IMR-90 (cell line): Measurements from ENCODE around the gene EMSY. TPM values are rescaled to one million over a fixed set of nuclear protein-coding genes. Genes with fewer than 3 reads are reported as not detected.
"Not testable (repeated sequence)": the region's sequence is repeated elsewhere in the genome, so short reads cannot be mapped to it uniquely, and the experiment has no call there.

Source experiments
- ATAC-seq: fragments of 200-7000 bp; cut with Tn5 transposase; 2 replicates; pipeline ENCODE4 v1.9.1; 2020; ENCODE audit warnings: low read depth, mild to moderate bottlenecking, moderate library complexity
- BruUV-seq: library from RNA; stranded (reverse); fragments of 400-500 nt; replicated peaks from 2 replicates; lab custom pipeline; 2021; lab: Mats Ljungman, UMichigan
- CTCF ChIA-PET: fragments of 300-600 bp; formaldehyde crosslinking; extraction: SDS; loops from one replicate; lab custom pipeline; 2021; ENCODE audit warnings: antibody characterized with exemption; lab: Yijun Ruan, JAX
- POLR2A ChIA-PET: fragments of 300-600 bp; sonication (Branson Sonifier 250); formaldehyde crosslinking; loops from one replicate; lab custom pipeline; 2022; ENCODE audit warnings: antibody characterized with exemption; ENCODE audit not compliant: unreplicated experiment; lab: Charles Lee
- DNase-seq: peaks from one replicate; pipeline ENCODE4 v3.0.0; 2013
- H2AFZ ChIP-seq: replicated peaks from 2 replicates; pipeline ENCODE3; 2013; ENCODE audit warnings: low read length, mild to moderate bottlenecking; ENCODE audit not compliant: poor library complexity
- H2AK5ac ChIP-seq: 2 replicates; pipeline ENCODE4 v1.6.1; 2013; ENCODE audit warnings: low read depth, low read length, inconsistent platforms
- H2AK9ac ChIP-seq: replicated peaks from 2 replicates; pipeline ENCODE3; 2013; ENCODE audit warnings: mild to moderate bottlenecking, low read depth, low read length, moderate library complexity; ENCODE audit not compliant: poor library complexity
- H2BK120ac ChIP-seq: 2 replicates; pipeline ENCODE4 v1.6.1; 2013; ENCODE audit warnings: low read depth, low read length, inconsistent platforms
- H2BK15ac ChIP-seq: 3 replicates; pipeline ENCODE4 v1.6.1; 2013; ENCODE audit warnings: low read depth, low read length, inconsistent platforms
- H2BK20ac ChIP-seq: 2 replicates; pipeline ENCODE4 v1.6.1; 2013; ENCODE audit warnings: low read depth, mild to moderate bottlenecking, inconsistent platforms, low read length, moderate library complexity
- H2BK5ac ChIP-seq: 2 replicates; pipeline ENCODE4 v1.6.1; 2013; ENCODE audit warnings: mild to moderate bottlenecking, low read depth, low read length, inconsistent platforms; ENCODE audit not compliant: poor library complexity, severe bottlenecking
- H3K14ac ChIP-seq: replicated peaks from 2 replicates; pipeline ENCODE4 v1.6.1; 2013; ENCODE audit warnings: low read depth, low read length, inconsistent platforms
- H3K18ac ChIP-seq: 2 replicates; pipeline ENCODE4 v1.6.1; 2013; ENCODE audit warnings: low read depth, low read length, control low read depth
- H3K23ac ChIP-seq: 2 replicates; pipeline ENCODE4 v1.6.1; 2013; ENCODE audit warnings: low read depth, low read length, inconsistent platforms
- H3K27ac ChIP-seq: 2 replicates; pipeline ENCODE4 v1.5.1; 2013; ENCODE audit warnings: mild to moderate bottlenecking, control low read depth, low read length; ENCODE audit not compliant: insufficient read depth
- H3K27me3 ChIP-seq: 2 replicates; pipeline ENCODE4 v1.6.1; 2013; ENCODE audit warnings: low read length; ENCODE audit not compliant: control insufficient read depth, insufficient read depth
- H3K36me3 ChIP-seq: 2 replicates; pipeline ENCODE4 v1.6.1; 2013; ENCODE audit warnings: low read length, mixed read lengths; ENCODE audit not compliant: control insufficient read depth, insufficient read depth
- H3K4ac ChIP-seq: 2 replicates; pipeline ENCODE4 v1.6.1; 2013; ENCODE audit warnings: low read depth, low read length, inconsistent platforms
- H3K4me1 ChIP-seq: 2 replicates; pipeline ENCODE4 v1.6.1; 2013; ENCODE audit warnings: low read length, mixed read lengths; ENCODE audit not compliant: control insufficient read depth, insufficient read depth
- H3K4me2 ChIP-seq: 2 replicates; pipeline ENCODE4 v1.6.1; 2013; ENCODE audit warnings: low read depth, mild to moderate bottlenecking, control low read depth, low read length, moderate library complexity
- H3K4me3 ChIP-seq: 2 replicates; pipeline ENCODE4 v1.5.1; 2013; ENCODE audit warnings: low read depth, mild to moderate bottlenecking, control low read depth, low read length, moderate library complexity; ENCODE audit not compliant: insufficient read depth
- H3K56ac ChIP-seq: 2 replicates; pipeline ENCODE4 v1.6.1; 2013; ENCODE audit warnings: low read length, inconsistent platforms; ENCODE audit not compliant: insufficient read depth; ENCODE audit errors: extremely low read depth
- H3K79me1 ChIP-seq, 2 experiments: 2 replicates each; pipeline ENCODE4 v1.6.1; 2013; ENCODE audit warnings: low read length in 2 of 2, inconsistent platforms in 1 of 2, low read depth in 1 of 2
- H3K9ac ChIP-seq: 2 replicates; pipeline ENCODE4 v1.6.1; 2013; ENCODE audit warnings: low read depth, low read length, control low read depth
- H3K9me1 ChIP-seq: 2 replicates; pipeline ENCODE4 v1.6.1; 2013; ENCODE audit warnings: low read length, inconsistent platforms; ENCODE audit not compliant: insufficient read depth
- H3K9me3 ChIP-seq: 2 replicates; pipeline ENCODE4 v1.6.1; 2013; ENCODE audit warnings: low read length; ENCODE audit not compliant: control insufficient read depth, insufficient read depth
- H4K20me1 ChIP-seq: 2 replicates; pipeline ENCODE4 v1.6.1; 2013; ENCODE audit warnings: low read length, inconsistent platforms; ENCODE audit not compliant: insufficient read depth
- H4K5ac ChIP-seq: 2 replicates; pipeline ENCODE4 v1.6.1; 2013; ENCODE audit warnings: mild to moderate bottlenecking, low read depth, low read length, control low read depth
- H4K8ac ChIP-seq, 2 experiments: 2 replicates each; pipeline ENCODE4 v1.6.1; 2013; ENCODE audit warnings: low read depth in 2 of 2, low read length in 2 of 2, control low read depth in 1 of 2, inconsistent platforms in 1 of 2
- H4K91ac ChIP-seq: 2 replicates; pipeline ENCODE4 v1.6.1; 2013; ENCODE audit warnings: low read depth, low read length, inconsistent platforms; ENCODE audit not compliant: insufficient read depth
- WGBS, 2 experiments: methylation state at CpG; one replicate each; pipeline versions ENCODE4 v1.1.5 to v1.1.7; 2013; ENCODE audit warnings: missing lambda C conversion rate in 2 of 2; ENCODE audit not compliant: insufficient read length in 1 of 2; ENCODE audit errors: extremely low coverage in 2 of 2; 5-methylcytosine and 5-hydroxymethylcytosine counted together
- dilution Hi-C: fragments of 300-500 bp; cut with HindIII; formaldehyde crosslinking; loops from one replicate; pipeline ENCODE4 v1.14.3; 2018; ENCODE audit warnings: low sequenced_read_pairs; ENCODE audit not compliant: unreplicated experiment
- in situ Hi-C: fragments of 300-500 bp; cut with MboI; formaldehyde crosslinking; loops from 3 replicates; pipeline ENCODE4 v1.14.3; 2019; ENCODE audit warnings: low sequenced_read_pairs, inconsistent platforms, mixed read lengths
- intact Hi-C: fragments of 100-400 bp; cut with micrococcal nuclease; formaldehyde crosslinking; loops from 2 replicates; pipeline ENCODE4 v1.10.0; 2022
- polyA plus RNA-seq, 3 experiments: library from polyadenylated mRNA; depleted of rRNA; stranded (reverse); fragments of >200 nt; gene quantifications; 2 replicates each; pipeline ENCODE4 v1.2.3, GENCODE V29; 2012; ENCODE audit warnings: low replicate concordance in 1 of 3
- total RNA-seq: library from RNA; depleted of rRNA; stranded (reverse); fragments of >200 nt; gene quantifications from 2 replicates; pipeline ENCODE4 v1.2.3, GENCODE V29; 2012

Gene EMSY
- total and polyA plus RNA-seq, 2 of the 4 experiments (the other 2 are of a cell fraction) = 14.1 to 22.0 TPM

DNA sequence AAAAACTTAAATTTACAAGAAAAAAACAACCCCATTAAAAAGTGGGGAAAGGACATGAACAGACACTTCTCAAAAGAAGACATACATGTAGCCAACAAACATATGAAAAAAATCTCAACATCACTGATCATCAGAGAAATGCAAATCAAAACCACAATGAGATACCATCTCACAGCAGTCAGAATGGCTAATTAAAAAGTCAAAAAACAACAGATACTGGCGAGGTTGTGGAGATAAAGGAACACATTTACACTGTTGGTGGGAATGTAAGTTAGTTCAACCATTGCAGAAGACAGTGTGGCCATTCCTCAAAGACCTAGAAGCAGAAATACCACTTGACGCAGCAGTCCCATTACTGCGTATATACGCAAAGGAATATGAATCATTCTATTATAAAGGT, 150.3 kb downstream of the EMSY start:
- H3K56ac ChIP-seq, H3K9me3 ChIP-seq, H3K36me3 ChIP-seq, POLR2A ChIA-PET, H3K27ac ChIP-seq, ATAC-seq, H3K9me1 ChIP-seq, intact Hi-C loops, H4K91ac ChIP-seq, dilution Hi-C loops, H3K79me1 ChIP-seq, H3K4me1 ChIP-seq, H3K4me2 ChIP-seq, H3K18ac ChIP-seq, H4K5ac ChIP-seq, H4K8ac ChIP-seq, H4K20me1 ChIP-seq, H2BK20ac ChIP-seq, BruUV-seq, H2BK15ac ChIP-seq, H3K23ac ChIP-seq, CTCF ChIA-PET, H2AFZ ChIP-seq, H2AK5ac ChIP-seq, H3K9ac ChIP-seq, H3K4me3 ChIP-seq, H3K14ac ChIP-seq, H2BK5ac ChIP-seq, H3K4ac ChIP-seq, H2BK120ac ChIP-seq, DNase-seq, H3K27me3 ChIP-seq, in situ Hi-C loops, H2AK9ac ChIP-seq: not testable (repeated sequence)
- no CpG with 5 or more reads among the region's 4 CpGs for WGBS, 2 experiments
